ENCODE measurements around the gene KLK13.

KLK13 gene, protein sequence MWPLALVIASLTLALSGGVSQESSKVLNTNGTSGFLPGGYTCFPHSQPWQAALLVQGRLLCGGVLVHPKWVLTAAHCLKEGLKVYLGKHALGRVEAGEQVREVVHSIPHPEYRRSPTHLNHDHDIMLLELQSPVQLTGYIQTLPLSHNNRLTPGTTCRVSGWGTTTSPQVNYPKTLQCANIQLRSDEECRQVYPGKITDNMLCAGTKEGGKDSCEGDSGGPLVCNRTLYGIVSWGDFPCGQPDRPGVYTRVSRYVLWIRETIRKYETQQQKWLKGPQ

GRCh38 chr19:51064534-51065220, at the start of gene KLK13:
KLK13 (minus strand) TSS chr19:51065092; CDS start chr19:51065067, 25 bp downstream.
- DNase-seq (ENCODE audit: low read depth) = no peak

DNA sequence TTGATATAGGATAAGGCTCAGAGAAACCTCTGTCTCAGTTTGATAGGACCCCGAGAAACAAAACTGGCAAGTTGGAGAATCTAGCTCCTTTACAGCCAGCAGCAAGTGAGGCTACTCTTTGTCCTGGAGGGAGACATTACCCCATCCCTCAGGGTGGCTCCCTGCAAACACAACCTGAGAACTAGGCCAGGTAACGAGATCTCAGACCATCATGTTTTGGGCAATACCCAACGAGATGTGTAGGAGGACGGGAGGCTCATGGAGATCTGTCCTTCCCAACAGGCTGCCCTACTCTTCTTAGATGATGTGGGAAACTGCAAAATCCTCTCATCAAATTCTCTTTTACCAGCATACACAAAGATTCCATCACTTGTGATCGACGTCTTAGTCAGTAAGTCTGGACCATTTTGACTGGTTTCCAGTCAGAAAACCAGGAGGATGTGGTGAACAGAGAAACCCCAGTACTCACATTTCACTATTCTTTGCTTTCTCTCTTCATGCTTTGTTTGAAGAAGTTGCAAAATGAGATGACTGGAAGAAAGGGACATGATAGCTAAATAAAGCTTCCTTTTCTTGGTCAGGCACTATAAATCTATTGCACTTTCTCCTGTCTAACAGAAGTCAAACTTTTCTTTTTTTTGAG, 49.3 kb upstream of the KLK13 start:
- DNase-seq (ENCODE audit: low read depth) = no peak

GRCh38 chr19:51111606-51112005, 46.7 kb upstream of the KLK13 start:
- no peak for DNase-seq (ENCODE audit: low read depth)

GRCh38 chr19:51110666-51110971, 45.7 kb upstream of the KLK13 start:
- no peak for DNase-seq (ENCODE audit: low read depth)

DNA sequence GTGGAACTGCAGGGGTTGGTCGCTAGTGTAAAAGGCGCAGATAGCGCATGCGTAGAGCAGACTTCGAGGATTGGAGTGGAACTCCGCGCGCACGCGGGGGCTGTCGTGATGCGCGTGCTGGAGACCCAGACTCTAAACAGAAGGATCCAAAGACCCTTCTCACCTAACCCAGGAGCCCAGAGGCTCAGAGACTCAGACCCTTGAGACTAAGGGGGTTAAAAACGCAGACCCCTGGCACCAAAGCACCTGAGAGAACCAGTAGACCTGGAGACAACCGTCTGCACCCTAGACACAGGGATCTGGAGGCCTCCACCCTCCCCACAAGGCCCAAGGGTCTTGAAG, 43.9 kb upstream of the KLK13 start:
- no peak for DNase-seq (ENCODE audit: low read depth)

DNA sequence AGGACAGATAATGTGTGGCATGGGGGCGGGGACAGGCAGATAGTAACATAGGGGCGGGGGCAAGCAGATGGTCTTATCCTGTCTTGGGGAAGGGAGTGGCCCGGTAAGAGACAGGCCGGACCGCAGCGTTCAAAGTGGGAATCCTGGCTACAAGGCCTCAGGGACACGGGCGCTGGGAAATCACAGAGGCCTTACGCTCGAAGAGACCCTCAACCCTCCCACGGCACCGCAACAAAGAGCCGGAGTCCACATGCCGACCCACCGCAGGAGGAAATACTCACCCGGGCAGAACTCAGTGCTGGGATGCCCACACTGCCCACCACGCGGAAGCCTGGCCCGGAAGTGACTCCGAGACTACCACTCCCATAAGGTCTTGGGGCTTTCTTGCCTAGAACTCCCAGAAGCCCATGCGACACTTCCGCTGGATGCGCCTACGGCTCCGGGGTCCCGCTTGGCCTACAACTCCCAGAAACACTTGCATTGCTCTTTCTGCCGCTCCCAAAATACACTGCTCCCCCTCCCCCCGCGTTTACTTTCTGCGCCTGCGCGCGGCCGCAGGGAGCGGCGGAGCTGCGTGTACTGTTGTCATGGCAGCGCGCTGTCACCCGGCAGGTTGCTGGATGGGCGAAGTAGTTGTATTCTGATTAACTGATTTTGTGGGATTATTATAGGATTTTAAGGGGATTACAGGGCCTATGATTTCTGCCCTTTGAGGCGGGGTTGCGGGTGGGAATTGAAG, 43.3 kb upstream of the KLK13 start, which contains the start of gene CTU1:
Gene CTU1 (minus strand): TSS at position 344 of the 739 bp plus-strand sequence. CDS start 3,840 bp downstream, outside the sequence.
- DNase-seq (ENCODE audit: low read depth) = peak; percentile 98

- no peak for DNase-seq (ENCODE audit: low read depth)
Measured at GRCh38 chr19:51107406-51108065, 42.6 kb upstream of the KLK13 start.

GRCh38 chr19:51103926-51104341, 39.0 kb upstream of the KLK13 start:
- no peak for DNase-seq (ENCODE audit: low read depth)

DNA sequence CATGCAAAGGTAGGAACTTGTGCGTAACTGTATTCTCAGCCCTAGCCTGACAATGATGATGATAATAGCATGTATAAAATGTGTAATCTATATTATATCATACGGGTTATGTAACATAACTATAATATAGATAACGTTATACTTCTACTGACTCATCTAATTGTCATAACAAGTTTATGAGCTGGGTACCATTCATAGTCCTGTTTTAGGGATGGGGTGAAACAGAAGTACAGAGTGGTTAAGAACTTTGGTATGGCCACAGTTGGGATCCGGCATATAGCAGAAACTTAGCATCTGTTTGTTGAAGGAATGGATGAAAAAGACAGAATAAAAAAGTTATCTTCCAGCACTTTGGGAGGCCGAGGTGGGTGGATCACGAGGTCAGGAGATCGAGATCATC, 38.1 kb upstream of the KLK13 start:
- DNase-seq (ENCODE audit: low read depth) = no peak

- DNase-seq (ENCODE audit: low read depth) = no peak
Measured at GRCh38 chr19:51101171-51101865, 36.4 kb upstream of the KLK13 start.

DNA sequence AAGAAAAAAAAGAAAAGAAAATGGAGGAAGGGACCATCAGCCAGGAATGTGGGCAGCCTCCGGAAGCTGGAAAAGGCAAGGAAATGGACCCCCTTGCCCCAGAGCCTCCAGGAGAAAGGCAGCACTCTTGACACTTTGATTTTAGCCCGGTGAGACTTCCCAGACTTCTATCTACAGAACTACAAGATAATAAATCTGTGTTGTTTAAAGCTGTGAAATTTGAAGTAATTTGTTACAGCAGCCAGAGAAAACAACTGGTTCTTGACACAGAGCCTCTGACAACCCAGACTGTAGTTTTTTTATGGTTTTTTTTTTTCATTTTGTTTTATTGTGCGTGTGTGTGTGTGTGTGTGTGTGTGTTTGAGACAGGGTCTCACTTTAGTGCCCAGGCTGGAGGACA, 35.7 kb upstream of the KLK13 start:
- no peak for DNase-seq (ENCODE audit: low read depth)

DNA sequence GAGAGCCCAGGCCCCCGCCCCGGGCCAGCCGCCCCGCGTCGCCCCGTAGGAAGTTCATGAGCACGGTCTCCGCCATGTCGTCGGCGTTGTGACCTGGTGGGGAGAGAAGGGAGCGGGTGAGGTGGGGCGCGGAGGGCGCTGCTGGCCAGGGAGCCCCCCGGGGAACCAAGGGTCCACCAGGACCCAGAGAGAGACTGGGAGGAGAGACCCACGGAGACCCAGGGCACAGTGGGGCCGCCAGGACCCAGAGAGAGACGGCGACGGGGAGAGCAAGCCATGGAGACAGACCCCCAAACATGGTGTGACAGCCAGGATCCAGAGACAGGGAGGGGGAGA, 34.1 kb upstream of the KLK13 start:
- no peak for DNase-seq (ENCODE audit: low read depth)

- DNase-seq (ENCODE audit: low read depth) = peak; percentile 20
Measured at GRCh38 chr19:51098365-51099046, 33.6 kb upstream of the KLK13 start.

DNA sequence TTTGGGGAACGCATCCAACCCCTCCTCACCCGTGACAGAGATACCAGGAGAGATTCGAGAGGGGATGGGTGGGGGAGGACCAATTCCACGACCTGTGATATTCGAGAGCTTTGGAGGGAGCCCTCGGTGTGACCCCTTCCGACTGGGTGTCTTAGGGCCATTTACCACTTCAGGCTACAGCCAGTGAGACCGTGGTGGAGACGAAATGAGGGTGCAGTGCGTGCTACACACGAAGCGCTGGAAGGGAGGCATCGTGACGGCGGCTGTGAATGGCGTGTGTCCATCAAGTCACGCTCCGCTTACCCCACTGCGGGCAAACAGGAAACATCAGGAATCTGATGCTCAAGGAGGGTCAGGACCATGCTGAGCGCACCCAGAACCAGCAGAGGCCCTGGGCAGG, 32.9 kb upstream of the KLK13 start:
- no peak for DNase-seq (ENCODE audit: low read depth)

GRCh38 chr19:51097166-51097738, 32.4 kb upstream of the KLK13 start:
- DNase-seq (ENCODE audit: low read depth) = peak; percentile 63

- DNase-seq (ENCODE audit: low read depth) = no peak
Measured at GRCh38 chr19:51096473-51097165, 31.7 kb upstream of the KLK13 start.

DNA sequence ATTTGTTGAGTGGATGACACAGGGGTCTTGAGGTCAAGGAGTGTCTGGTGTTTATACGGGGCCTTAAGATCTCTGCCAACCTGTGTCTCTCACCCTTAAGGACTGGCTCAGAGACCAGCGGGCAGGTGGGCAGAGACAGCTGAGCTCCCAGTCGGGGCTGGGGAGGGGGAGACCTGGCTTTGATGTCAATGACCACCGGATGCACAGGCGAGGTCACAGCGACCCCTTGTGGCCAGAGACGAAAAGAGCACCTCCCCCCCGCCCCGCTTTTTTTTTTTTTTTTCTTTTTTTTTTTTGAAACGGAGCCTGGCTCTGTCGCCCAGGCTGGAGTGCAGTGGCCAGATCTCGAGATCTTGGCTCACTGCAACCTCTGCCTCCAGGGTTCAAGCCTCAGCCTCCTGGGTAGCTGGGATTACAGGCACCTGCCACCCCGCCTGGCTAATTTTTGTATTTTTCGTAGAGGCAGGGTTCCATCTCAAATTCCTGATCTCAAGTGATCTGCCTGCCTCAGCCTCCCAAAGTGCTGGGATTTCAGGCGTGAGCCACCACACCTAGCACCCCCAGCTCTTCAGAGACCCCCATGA, 29.9 kb upstream of the KLK13 start:
- DNase-seq (ENCODE audit: low read depth) = peak; percentile 13

DNA sequence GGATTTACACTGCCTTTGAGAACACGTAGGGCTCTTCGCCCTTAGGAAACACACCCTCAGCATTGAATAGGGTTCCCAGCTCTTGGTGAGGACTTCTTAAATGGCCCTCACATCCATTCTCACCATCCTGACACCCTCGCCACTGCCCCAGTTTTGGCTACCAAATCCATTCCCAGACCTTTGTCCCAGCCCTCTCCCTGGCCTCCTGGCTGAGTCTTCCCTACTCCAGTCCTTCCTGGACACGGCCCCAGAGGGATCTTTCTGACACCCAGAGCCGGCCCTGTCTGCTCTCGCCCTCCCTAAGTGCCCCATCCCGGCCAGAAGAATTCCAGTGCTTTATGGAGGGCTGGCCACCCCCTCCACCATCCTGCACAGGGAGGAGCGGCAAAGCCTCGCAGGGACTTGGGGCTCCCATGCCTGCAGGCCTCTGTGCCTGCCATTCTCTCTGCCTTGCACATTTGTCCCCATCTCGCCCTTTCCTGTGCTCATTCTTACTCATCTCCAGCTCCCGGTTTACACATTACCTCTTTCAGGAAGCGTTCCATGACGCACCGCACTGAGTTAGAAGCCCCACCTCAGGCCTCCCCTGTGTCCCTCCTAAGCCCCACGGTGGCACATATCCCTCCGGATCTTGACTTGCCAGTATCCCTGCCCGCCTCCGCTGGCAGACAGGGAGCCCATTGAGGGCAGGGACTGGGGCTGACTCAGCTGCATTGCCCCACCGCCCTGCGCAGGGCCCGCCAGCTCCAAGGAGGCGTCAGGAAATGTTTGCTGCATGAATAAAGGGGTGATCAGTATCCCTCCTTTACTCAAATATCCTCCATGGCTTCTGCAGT, 28.8 kb upstream of the KLK13 start:
- DNase-seq (ENCODE audit: low read depth) = no peak

- DNase-seq (ENCODE audit: low read depth) = no peak
Measured at GRCh38 chr19:51093101-51093500, 28.2 kb upstream of the KLK13 start.
